RWPE2 (cell line): ENCODE measurements around the gene ZNF536.
"Not testable (repeated sequence)": the region's sequence is repeated elsewhere in the genome, so short reads cannot be mapped to it uniquely, and the experiment has no call there.

ENCODE experiments used
- ATAC-seq: fragments of 200-7000 bp; cut with Tn5 transposase; 3 replicates; pipeline ENCODE4 v1.9.1; 2021; ENCODE audit warnings: low read depth
- DNase-seq: peaks from one replicate; pipeline ENCODE4 v3.0.0-alpha.2; 2020; ENCODE audit warnings: low spot score
- H3K27ac ChIP-seq: fragments of 450-650 bp; 2 replicates; pipeline ENCODE4 v1.5.1; 2017; ENCODE audit warnings: mild to moderate bottlenecking; ENCODE audit not compliant: poor library complexity, severe bottlenecking
- H3K27me3 ChIP-seq: fragments of 250-450 bp; sonication (Bioruptor Pico); 2 replicates; pipeline ENCODE4 v1.5.1; 2021; ENCODE audit warnings: mild to moderate bottlenecking, moderate library complexity; ENCODE audit not compliant: insufficient read depth, poor library complexity, severe bottlenecking
- H3K36me3 ChIP-seq: fragments of 250-450 bp; sonication (Bioruptor Pico); 2 replicates; pipeline ENCODE4 v1.5.1; 2020; ENCODE audit warnings: low read depth, mild to moderate bottlenecking, moderate library complexity
- H3K4me1 ChIP-seq: fragments of 250-450 bp; sonication (Bioruptor Pico); 2 replicates; pipeline ENCODE4 v1.5.1; 2021; ENCODE audit warnings: mild to moderate bottlenecking, moderate library complexity; ENCODE audit not compliant: insufficient read depth, poor library complexity, severe bottlenecking
- H3K4me3 ChIP-seq: fragments of 250-450 bp; sonication (Bioruptor Pico); 2 replicates; pipeline ENCODE4 v1.5.1; 2021; ENCODE audit warnings: mild to moderate bottlenecking, moderate library complexity; ENCODE audit not compliant: severe bottlenecking
- H3K9me3 ChIP-seq: fragments of 250-450 bp; sonication (Bioruptor Pico); 2 replicates; pipeline ENCODE4 v1.5.1; 2021; ENCODE audit warnings: mild to moderate bottlenecking, moderate library complexity; ENCODE audit not compliant: severe bottlenecking
- TF ChIP-seq, protein P1 (sequence below): fragments of 450-650 bp; IDR thresholded peaks from one replicate; pipeline ENCODE4 v1.5.1; 2017; ENCODE audit warnings: mild to moderate bottlenecking, moderate library complexity; ENCODE audit not compliant: poor library complexity, severe bottlenecking

The ZNF536 gene

DNA sequence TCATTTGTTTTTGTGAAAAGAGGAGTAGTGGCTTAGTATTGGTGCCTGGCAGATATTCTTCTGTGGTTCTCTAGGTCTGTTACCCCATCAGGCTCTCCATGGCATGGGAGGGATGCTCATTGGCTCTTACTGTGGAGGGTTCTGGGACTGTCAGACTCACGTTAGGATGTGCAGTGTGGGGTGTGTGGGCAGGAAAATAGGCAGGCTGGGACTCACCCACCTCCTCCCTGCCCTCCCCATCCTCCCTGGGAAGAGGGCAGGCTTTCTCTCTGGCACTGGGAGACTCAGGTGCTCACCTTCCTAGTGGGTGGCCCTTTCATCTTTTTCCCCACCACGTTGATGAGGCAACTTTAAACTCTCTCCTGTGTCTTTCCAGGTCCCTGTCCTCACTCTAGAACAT lies 44.2 kb downstream of the ZNF536 start:
- Histone ChIP-seq H3K4me3 (no peak overlapping the region), H3K27ac (no peak overlapping the region), H3K9me3 (no peaks in the 10 kb centered on the region), H3K4me1 (no peaks in the 10 kb centered on the region), H3K36me3 (no peaks in the 10 kb centered on the region), H3K27me3 (peaks cover 3% of the 10 kb centered on the region)
- no peak for ATAC-seq
- TF ChIP-seq, protein P1, sequence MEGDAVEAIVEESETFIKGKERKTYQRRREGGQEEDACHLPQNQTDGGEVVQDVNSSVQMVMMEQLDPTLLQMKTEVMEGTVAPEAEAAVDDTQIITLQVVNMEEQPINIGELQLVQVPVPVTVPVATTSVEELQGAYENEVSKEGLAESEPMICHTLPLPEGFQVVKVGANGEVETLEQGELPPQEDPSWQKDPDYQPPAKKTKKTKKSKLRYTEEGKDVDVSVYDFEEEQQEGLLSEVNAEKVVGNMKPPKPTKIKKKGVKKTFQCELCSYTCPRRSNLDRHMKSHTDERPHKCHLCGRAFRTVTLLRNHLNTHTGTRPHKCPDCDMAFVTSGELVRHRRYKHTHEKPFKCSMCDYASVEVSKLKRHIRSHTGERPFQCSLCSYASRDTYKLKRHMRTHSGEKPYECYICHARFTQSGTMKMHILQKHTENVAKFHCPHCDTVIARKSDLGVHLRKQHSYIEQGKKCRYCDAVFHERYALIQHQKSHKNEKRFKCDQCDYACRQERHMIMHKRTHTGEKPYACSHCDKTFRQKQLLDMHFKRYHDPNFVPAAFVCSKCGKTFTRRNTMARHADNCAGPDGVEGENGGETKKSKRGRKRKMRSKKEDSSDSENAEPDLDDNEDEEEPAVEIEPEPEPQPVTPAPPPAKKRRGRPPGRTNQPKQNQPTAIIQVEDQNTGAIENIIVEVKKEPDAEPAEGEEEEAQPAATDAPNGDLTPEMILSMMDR: no peak
- no peak for DNase-seq

DNA sequence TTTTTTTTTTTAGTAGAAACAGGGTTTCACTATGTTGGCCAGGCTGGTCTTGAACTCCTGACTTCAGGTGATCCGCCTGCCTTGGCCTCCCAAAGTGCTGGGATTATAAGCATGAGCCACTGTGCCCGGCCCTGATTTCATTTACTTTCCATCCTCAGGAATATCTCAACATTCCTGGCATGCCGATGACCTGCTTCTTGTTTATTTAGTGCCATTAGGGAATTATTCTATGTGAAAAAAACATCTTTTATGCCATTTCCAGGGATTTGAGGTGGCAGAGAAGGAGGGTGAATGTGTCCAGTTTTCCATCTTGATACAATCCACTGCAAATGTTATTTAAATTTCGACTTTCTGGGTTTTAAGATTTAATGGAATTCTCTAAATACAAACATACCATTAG lies 45.0 kb downstream of the ZNF536 start:
- ATAC-seq, DNase-seq, H3K4me1 ChIP-seq, H3K27ac ChIP-seq, H3K27me3 ChIP-seq, H3K9me3 ChIP-seq, H3K4me3 ChIP-seq, H3K36me3 ChIP-seq: not testable (repeated sequence)

DNA sequence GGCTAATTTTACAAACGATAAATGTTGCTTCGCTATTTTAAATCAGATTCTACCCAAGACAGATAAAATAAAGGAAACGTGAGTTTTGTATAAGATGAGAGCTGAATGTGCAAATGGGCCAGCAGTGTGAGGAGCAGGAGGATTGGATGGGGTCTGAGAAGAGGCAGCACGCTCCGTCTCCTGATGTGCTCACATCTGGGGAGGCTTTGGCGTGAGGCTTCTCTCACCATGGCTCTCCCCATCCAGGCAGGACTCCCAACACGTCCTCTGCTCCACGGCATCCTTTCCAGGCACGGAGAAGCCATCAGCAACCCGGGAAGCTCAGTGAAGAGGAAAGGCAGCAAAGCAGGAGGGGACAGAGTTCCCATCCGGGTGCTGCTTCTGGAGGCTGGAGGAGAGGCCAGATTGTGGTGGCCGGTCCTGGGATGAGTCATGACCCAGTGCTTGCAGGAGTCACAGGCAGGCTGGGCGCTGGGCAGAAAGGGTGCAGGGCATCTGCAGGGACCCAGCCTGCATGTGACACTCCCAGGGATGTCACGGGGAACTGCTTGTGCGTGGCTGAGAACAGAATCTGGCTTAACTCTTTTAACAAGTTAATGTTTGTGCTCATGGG lies 47.5 kb downstream of the ZNF536 start:
- ATAC-seq (no peak), DNase-seq (no peak)
- Histone ChIP-seq H3K4me3 (no peak overlapping the region), H3K27ac (no peak overlapping the region), H3K36me3 (no peaks in the 10 kb centered on the region), H3K4me1 (no peaks in the 10 kb centered on the region), H3K9me3 (no peaks in the 10 kb centered on the region), H3K27me3 (peaks cover 3% of the 10 kb centered on the region)
- TF ChIP-seq, protein P1: no peak

DNA sequence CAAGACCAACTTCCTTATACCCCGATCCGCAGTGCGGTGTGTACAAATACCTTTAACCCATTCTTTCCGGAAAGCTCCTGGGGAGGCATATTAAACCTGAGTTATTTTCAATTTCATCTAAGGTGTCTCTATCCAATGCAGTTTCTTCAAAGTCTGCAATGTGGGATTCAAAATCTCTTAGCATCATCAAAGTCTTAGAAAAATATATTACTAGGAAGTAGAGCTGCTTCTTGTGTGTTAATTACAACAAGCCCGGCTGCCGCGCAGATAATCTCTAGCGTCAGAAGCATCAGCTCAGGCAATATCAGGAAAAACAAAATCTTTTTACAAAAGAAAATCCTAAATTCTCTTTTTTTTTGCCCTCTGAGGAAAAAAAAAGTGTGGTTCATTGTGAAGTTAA lies 48.1 kb downstream of the ZNF536 start:
- no peak overlapping the region for H3K4me3 ChIP-seq
- DNase-seq: no peak
- H3K27ac ChIP-seq: no peak overlapping the region
- peaks cover 3% of the 10 kb centered on the region for H3K27me3 ChIP-seq
- TF ChIP-seq, protein P1: no peak
- ATAC-seq: no peak
- no peaks in the 10 kb centered on the region for H3K4me1 ChIP-seq
- no peaks in the 10 kb centered on the region for H3K36me3 ChIP-seq
- H3K9me3 ChIP-seq: no peaks in the 10 kb centered on the region

DNA sequence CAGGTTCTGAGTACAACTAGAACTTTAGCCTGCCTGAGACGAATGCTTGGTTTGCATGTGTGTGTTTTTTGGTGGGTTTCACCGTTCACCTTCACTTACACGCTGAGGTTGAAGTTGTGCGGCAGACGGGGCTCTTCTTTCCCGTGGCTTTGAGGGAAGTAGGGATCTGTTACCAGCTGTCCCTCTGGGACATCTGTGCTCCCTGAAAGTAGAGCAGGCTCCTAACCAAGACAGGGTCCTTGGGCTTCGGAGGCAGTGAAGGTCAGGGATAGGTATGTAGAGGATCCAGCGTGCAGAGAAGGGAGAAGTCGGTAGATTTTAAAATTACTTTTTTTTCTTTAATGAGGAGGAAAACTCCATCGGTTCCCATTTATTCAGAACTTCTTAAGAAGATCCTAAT lies 48.7 kb downstream of the ZNF536 start:
- TF ChIP-seq, protein P1: no peak
- Histone ChIP-seq H3K9me3 (no peaks in the 10 kb centered on the region), H3K27me3 (peaks cover 3% of the 10 kb centered on the region), H3K4me1 (no peaks in the 10 kb centered on the region), H3K36me3 (no peaks in the 10 kb centered on the region), H3K4me3 (no peak overlapping the region), H3K27ac (no peak overlapping the region)
- DNase-seq: no peak
- ATAC-seq: no peak
